ENCODE results near the gene SCYGR3.

- TF ChIP-seq, protein P1, sequence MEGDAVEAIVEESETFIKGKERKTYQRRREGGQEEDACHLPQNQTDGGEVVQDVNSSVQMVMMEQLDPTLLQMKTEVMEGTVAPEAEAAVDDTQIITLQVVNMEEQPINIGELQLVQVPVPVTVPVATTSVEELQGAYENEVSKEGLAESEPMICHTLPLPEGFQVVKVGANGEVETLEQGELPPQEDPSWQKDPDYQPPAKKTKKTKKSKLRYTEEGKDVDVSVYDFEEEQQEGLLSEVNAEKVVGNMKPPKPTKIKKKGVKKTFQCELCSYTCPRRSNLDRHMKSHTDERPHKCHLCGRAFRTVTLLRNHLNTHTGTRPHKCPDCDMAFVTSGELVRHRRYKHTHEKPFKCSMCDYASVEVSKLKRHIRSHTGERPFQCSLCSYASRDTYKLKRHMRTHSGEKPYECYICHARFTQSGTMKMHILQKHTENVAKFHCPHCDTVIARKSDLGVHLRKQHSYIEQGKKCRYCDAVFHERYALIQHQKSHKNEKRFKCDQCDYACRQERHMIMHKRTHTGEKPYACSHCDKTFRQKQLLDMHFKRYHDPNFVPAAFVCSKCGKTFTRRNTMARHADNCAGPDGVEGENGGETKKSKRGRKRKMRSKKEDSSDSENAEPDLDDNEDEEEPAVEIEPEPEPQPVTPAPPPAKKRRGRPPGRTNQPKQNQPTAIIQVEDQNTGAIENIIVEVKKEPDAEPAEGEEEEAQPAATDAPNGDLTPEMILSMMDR (IDR thresholded peaks at IDR 0.05), result no peak
- no peak for TF ChIP-seq POLR2A (IDR thresholded peaks at IDR 0.05)
Measured at GRCh38 chr2:227610123-227610522, 4.5 kb downstream of the SCYGR3 start.
